Mesenchymal stem cell (in vitro differentiated cells and primary cell): ENCODE results near the gene CAMK2G. TPM values are rescaled to one million over a fixed set of nuclear protein-coding genes. Genes with fewer than 3 reads are reported as not detected.

Source experiments
- DNase-seq: peaks from one replicate; pipeline ENCODE4 v3.0.0-alpha.2; 2013
- H2AFZ ChIP-seq: one replicate; pipeline ENCODE4 v1.6.1; 2013; ENCODE audit warnings: low read depth, mild to moderate bottlenecking, control low read depth, inconsistent platforms, low read length, moderate library complexity
- H2AK5ac ChIP-seq: 2 replicates; pipeline ENCODE4 v1.6.1; 2013; ENCODE audit warnings: low read length, moderate library complexity, mild to moderate bottlenecking, inconsistent platforms; ENCODE audit not compliant: severe bottlenecking
- H2BK120ac ChIP-seq: one replicate; pipeline ENCODE4 v1.6.1; 2013; ENCODE audit warnings: low read depth, mild to moderate bottlenecking, inconsistent platforms, low read length, moderate library complexity
- H2BK12ac ChIP-seq, 2 experiments: one replicate each; pipeline ENCODE4 v1.6.1; 2013; ENCODE audit warnings: inconsistent platforms in 2 of 2, low read length in 2 of 2, mild to moderate bottlenecking in 2 of 2, moderate library complexity in 2 of 2, control low read depth in 1 of 2
- H2BK15ac ChIP-seq: one replicate; pipeline ENCODE4 v1.6.1; 2013; ENCODE audit warnings: mild to moderate bottlenecking, low read depth, inconsistent platforms; ENCODE audit not compliant: poor library complexity, severe bottlenecking
- H2BK5ac ChIP-seq: 2 replicates; pipeline ENCODE4 v1.6.1; 2013; ENCODE audit warnings: low read depth, mild to moderate bottlenecking, low read length, control low read depth, inconsistent platforms; ENCODE audit not compliant: poor library complexity, severe bottlenecking
- H3K14ac ChIP-seq, 2 experiments: one replicate each; pipeline ENCODE4 v1.6.1; 2013; ENCODE audit warnings: inconsistent platforms in 2 of 2, low read length in 2 of 2, control low read depth in 1 of 2, mild to moderate bottlenecking in 1 of 2, moderate library complexity in 1 of 2
- H3K18ac ChIP-seq, 2 experiments: one replicate each; pipeline ENCODE4 v1.6.1; 2013; ENCODE audit warnings: inconsistent platforms in 2 of 2, low read length in 2 of 2, control low read depth in 1 of 2, low read depth in 1 of 2, mild to moderate bottlenecking in 1 of 2
- H3K23ac ChIP-seq, 2 experiments: one replicate each; pipeline ENCODE4 v1.6.1; 2013; ENCODE audit warnings: inconsistent platforms in 2 of 2, low read length in 2 of 2, mild to moderate bottlenecking in 2 of 2, moderate library complexity in 2 of 2, control low read depth in 1 of 2
- H3K27ac ChIP-seq: 2 replicates; pipeline ENCODE4 v1.5.1; 2013; ENCODE audit warnings: mild to moderate bottlenecking, moderate library complexity, low read length, control low read depth, inconsistent platforms; ENCODE audit not compliant: poor library complexity, severe bottlenecking
- H3K27me3 ChIP-seq, 2 experiments: 2 replicates each; pipeline versions ENCODE4 v1.6.1 to v1.7.0; 2013; ENCODE audit warnings: low read length in 2 of 2, mild to moderate bottlenecking in 2 of 2, moderate library complexity in 2 of 2, control low read depth in 1 of 2, inconsistent platforms in 1 of 2; ENCODE audit not compliant: control insufficient read depth in 1 of 2, insufficient read depth in 1 of 2
- H3K36me3 ChIP-seq, 2 experiments: 2 replicates each; pipeline versions ENCODE4 v1.6.1 to v1.7.0; 2013; ENCODE audit warnings: low read length in 2 of 2, control low read depth in 1 of 2, inconsistent platforms in 1 of 2, low read depth in 1 of 2, mild to moderate bottlenecking in 1 of 2; ENCODE audit not compliant: insufficient read depth in 2 of 2, control insufficient read depth in 1 of 2
- H3K4ac ChIP-seq, 2 experiments: one replicate each; pipeline ENCODE4 v1.6.1; 2013; ENCODE audit warnings: inconsistent platforms in 2 of 2, low read length in 2 of 2, mild to moderate bottlenecking in 2 of 2, moderate library complexity in 2 of 2, control low read depth in 1 of 2, low read depth in 1 of 2
- H3K4me1 ChIP-seq: 2 replicates; pipeline ENCODE4 v1.6.1; 2013; ENCODE audit warnings: low read depth, low read length, control low read depth; ENCODE audit not compliant: control insufficient read depth, insufficient read depth
- H3K4me2 ChIP-seq: 2 replicates; pipeline ENCODE4 v1.6.1; 2013; ENCODE audit warnings: low read length, mild to moderate bottlenecking, inconsistent platforms; ENCODE audit not compliant: poor library complexity, severe bottlenecking
- H3K4me3 ChIP-seq, 2 experiments: 2 replicates each; pipeline versions ENCODE4 v1.5.1 to v1.7.0; 2013; ENCODE audit warnings: low read length in 2 of 2, mild to moderate bottlenecking in 2 of 2, control low read depth in 1 of 2, low read depth in 1 of 2; ENCODE audit not compliant: insufficient read depth in 1 of 2
- H3K79me1 ChIP-seq: replicated peaks from 2 replicates; pipeline ENCODE4 v1.6.1; 2013; ENCODE audit warnings: mild to moderate bottlenecking, control low read depth, low read length, inconsistent platforms; ENCODE audit not compliant: poor library complexity, severe bottlenecking
- H3K9ac ChIP-seq: 2 replicates; pipeline ENCODE4 v1.7.0; 2013; ENCODE audit warnings: mild to moderate bottlenecking, low read length, moderate library complexity
- H3K9me3 ChIP-seq: 2 replicates; pipeline ENCODE4 v1.7.0; 2013; ENCODE audit warnings: mild to moderate bottlenecking, low read length; ENCODE audit not compliant: control insufficient read depth
- H4K8ac ChIP-seq: one replicate; pipeline ENCODE4 v1.6.1; 2013; ENCODE audit warnings: inconsistent platforms, mild to moderate bottlenecking, low read length, moderate library complexity
- H4K91ac ChIP-seq: one replicate; pipeline ENCODE4 v1.6.1; 2013; ENCODE audit warnings: mild to moderate bottlenecking, low read length, inconsistent platforms
- WGBS: methylation state at CpG from one replicate; pipeline ENCODE4 v1.1.7; 2013; ENCODE audit warnings: mixed read lengths; 5-methylcytosine and 5-hydroxymethylcytosine counted together
- small RNA-seq: library from polyadenylated mRNA; stranded (forward); fragments of <200 nt; extraction: miRNeasy Mini kit (QIAGEN cat#:217004); gene quantifications from one replicate; pipeline ENCODE3, GENCODE V24; 2013; ENCODE audit warnings: low read depth

Gene CAMK2G

GRCh38 chr10:73765066-73765465 is 109.3 kb downstream of the CAMK2G start:
- no peak overlapping the region for H3K4me2 ChIP-seq
- no peak overlapping the region for H2BK120ac ChIP-seq
- no peaks in the 10 kb centered on the region for H3K27me3 ChIP-seq
- 99% methylated on average over 5 of the region's 6 CpGs for WGBS
- H3K18ac ChIP-seq: no peak overlapping the region
- no peak overlapping the region for H2BK12ac ChIP-seq
- no peak overlapping the region for H2AFZ ChIP-seq
- no peak overlapping the region for H3K27ac ChIP-seq
- H4K8ac ChIP-seq: no peak overlapping the region
- H3K14ac ChIP-seq: no peak overlapping the region
- peaks cover 34% of the 10 kb centered on the region for H3K79me1 ChIP-seq
- no peak overlapping the region for H3K9ac ChIP-seq
- no peak overlapping the region for H2AK5ac ChIP-seq
- no peaks in the 10 kb centered on the region for H3K9me3 ChIP-seq
- H3K4me1 ChIP-seq: peaks cover 5% of the 10 kb centered on the region
- no peak overlapping the region for H4K91ac ChIP-seq
- H3K36me3 ChIP-seq: peaks cover 66 to 96% of the 10 kb centered on the region in 2 experiments
- DNase-seq: no peak
- H2BK15ac ChIP-seq: no peak overlapping the region
- H2BK5ac ChIP-seq: no peak overlapping the region
- no peak overlapping the region for H3K23ac ChIP-seq
- H3K4me3 ChIP-seq: no peak overlapping the region
- H3K4ac ChIP-seq: no peak overlapping the region

DNA sequence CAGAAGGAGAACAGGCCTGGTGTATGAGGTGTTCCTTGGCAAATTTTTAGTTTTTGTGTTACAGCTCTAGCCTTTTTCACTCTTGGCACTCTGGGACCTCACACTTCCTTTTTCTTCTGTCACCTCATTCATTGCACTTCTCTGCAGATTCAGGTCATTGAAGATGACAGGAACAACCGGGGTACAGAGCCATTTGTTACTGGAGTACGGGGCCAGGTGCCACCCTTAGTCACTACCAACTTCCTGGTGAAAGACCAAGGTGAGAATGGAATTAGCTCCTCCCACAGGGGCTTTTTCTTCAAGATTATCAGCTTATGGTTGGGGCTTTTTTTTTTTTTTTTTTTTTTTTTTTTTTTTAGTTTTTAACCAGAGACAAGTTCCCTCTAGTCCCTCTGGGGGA is 111.0 kb downstream of the CAMK2G start:
- DNase-seq: no peak
- Histone ChIP-seq H2BK5ac (no peak overlapping the region), H4K91ac (no peak overlapping the region), H2AFZ (no peak overlapping the region), H3K9ac (no peak overlapping the region), H3K4me3 (no peak overlapping the region), H2BK120ac (no peak overlapping the region), H3K14ac (no peak overlapping the region), H4K8ac (no peak overlapping the region), H3K4me2 (no peak overlapping the region), H2AK5ac (no peak overlapping the region), H3K79me1 (peaks cover 39% of the 10 kb centered on the region), H3K27ac (peak overlapping the region; percentile 13), H2BK12ac (no peak overlapping the region), H2BK15ac (no peak overlapping the region), H3K18ac (no peak overlapping the region), H3K36me3 (peaks cover 61 to 96% of the 10 kb centered on the region in 2 experiments), H3K23ac (no peak overlapping the region), H3K4me1 (peaks cover 7% of the 10 kb centered on the region), H3K9me3 (no peaks in the 10 kb centered on the region), H3K27me3 (no peaks in the 10 kb centered on the region), H3K4ac (no peak overlapping the region)
- WGBS: 100% methylated on average over 2 of the region's 2 CpGs

DNA sequence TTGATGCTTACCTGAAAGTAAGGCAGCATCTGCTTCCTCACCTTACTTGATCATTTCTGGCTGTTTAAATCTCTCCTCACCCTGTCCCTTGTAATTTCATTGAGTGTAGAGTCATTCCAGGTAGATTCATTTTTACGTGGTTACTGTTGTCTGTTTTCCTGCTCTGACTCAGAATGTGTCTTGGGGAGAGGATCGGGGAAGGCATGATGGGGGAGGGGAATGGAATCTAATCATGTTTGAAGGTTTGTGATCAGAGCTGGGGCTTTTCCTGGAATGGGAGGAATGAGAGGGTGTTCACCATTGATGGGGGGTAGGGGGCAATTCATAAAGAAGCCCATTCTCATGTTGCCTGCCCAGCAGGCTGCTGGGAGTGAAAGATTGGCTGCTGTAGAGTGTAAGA is 111.4 kb downstream of the CAMK2G start:
- Histone ChIP-seq H3K36me3 (peaks cover 58 to 95% of the 10 kb centered on the region in 2 experiments), H3K9ac (peak overlapping the region; percentile 11), H3K18ac (no peak overlapping the region), H4K91ac (no peak overlapping the region), H2AK5ac (no peak overlapping the region), H3K4ac (no peak overlapping the region), H3K79me1 (peaks cover 39% of the 10 kb centered on the region), H3K14ac (no peak overlapping the region), H3K4me1 (peaks cover 7% of the 10 kb centered on the region), H3K9me3 (no peaks in the 10 kb centered on the region), H3K27ac (peak overlapping the region; percentile 17), H2AFZ (no peak overlapping the region), H4K8ac (no peak overlapping the region), H3K4me3 (no peak overlapping the region), H2BK5ac (no peak overlapping the region), H2BK120ac (no peak overlapping the region), H3K4me2 (no peak overlapping the region), H3K23ac (no peak overlapping the region), H2BK12ac (no peak overlapping the region), H3K27me3 (no peaks in the 10 kb centered on the region), H2BK15ac (no peak overlapping the region)
- 31% methylated on average over 2 of the region's 2 CpGs for WGBS
- no peak for DNase-seq

Small RNA genes within 50 kb of the gene (small RNA-seq; reads per million reads assigned to genes)
- not detected for gene AC022400.9
- gene ZSWIM8-AS1: not detected
